ENCODE results near the gene ARIH2. TPM values are rescaled to one million over a fixed set of nuclear protein-coding genes. Genes with fewer than 3 reads are reported as not detected.

The ARIH2 gene
- total and polyA plus RNA-seq, 9 of the 15 experiments (the other 6 are each of a cell fraction or from before 2014, with no cell fraction given): 27.0 to 120 (median 108) TPM

GRCh38 chr3:49005998-49006397 lies 87.4 kb downstream of the ARIH2 start (continued):
- 0 out of 2 replicates have a peak, but pooled peaks have one; percentile 36 for TF ChIP-seq ZNF740 (CRISPR knock-in tag; IDR thresholded peaks at IDR 0.05)
- no peak for TF ChIP-seq ZNF740 (tag; IDR thresholded peaks at IDR 0.05)

- TSS peak; percentile 95 for BruUV-seq (replicated peaks)
- H2AFZ ChIP-seq (ENCODE audit: low read depth, low read length): peak overlapping the region; percentile 99
- peaks cover 8% of the 10 kb centered on the region for H4K20me1 ChIP-seq (replicated peaks; ENCODE audit: control insufficient read depth, insufficient read depth, low read length)
- no peaks in the 10 kb centered on the region for H3K27me3 ChIP-seq (ENCODE audit: control insufficient read depth in 2 of 2, insufficient read depth in 2 of 2, low read length in 2 of 2)
- H3K4me3 ChIP-seq: peak overlapping the region; percentile 80
- H3K9me3 ChIP-seq (replicated peaks; ENCODE audit: control insufficient read depth, insufficient read depth, low read depth, low read length): no peaks in the 10 kb centered on the region
- intact Hi-C loops (cut with micrococcal nuclease): loop anchor here (2.0 to 5.0 kb wide), 2 partner anchors 18 to 89 kb away; partner anchors contain the start of gene ARIH2
- CTCF ChIA-PET (ENCODE audit: low intra/inter-chr PET ratio): interaction anchor here (0.6 kb wide), 1 partner anchor 84 kb away, joined by 4 read pairs; no protein-coding TSS in a partner anchor
- POLR2A ChIA-PET: interaction anchor here (0.7 to 3.0 kb wide), 8 partner anchors 11 to 188 kb away, joined by 3 to 104 read pairs (median 6); partner anchors contain the start of genes DALRD3, IMPDH2, LAMB2 and NDUFAF3
- peak overlapping the region; percentile 97 to 99 for H3K9ac ChIP-seq (ENCODE audit: insufficient read depth in 1 of 2, low read depth in 2 of 2, low read length in 2 of 2)
- WGBS (ENCODE audit: insufficient coverage, low coverage, missing lambda C conversion rate): 3% methylated on average over 22 of the region's 32 CpGs
- in situ Hi-C loops (cut with MboI): no loop called here
- no peaks in the 10 kb centered on the region for H3K9me1 ChIP-seq (ENCODE audit: control insufficient read depth, insufficient read depth, low read length)
- DNase-seq (ENCODE audit: extremely low read depth in 1 of 4, low spot score in 3 of 4) (peak in 1 of 4 experiments; percentile 21), FAIRE-seq (peak; percentile 61), ATAC-seq (no peak; the same call in 2 of the 3 replicates)
- peaks cover 37% of the 10 kb centered on the region for H3K79me2 ChIP-seq (ENCODE audit: control insufficient read depth, insufficient read depth, low read length)
- peaks cover 9% of the 10 kb centered on the region; the same call in 2 of the 3 replicates for H3K36me3 ChIP-seq (ENCODE audit: control insufficient read depth, insufficient read depth, low read length)
- peak overlapping the region; percentile 94 for H3K4me2 ChIP-seq (ENCODE audit: insufficient read depth, low read length)
- H3K27ac ChIP-seq (ENCODE audit: extremely low read depth, low read depth, low read length): peak overlapping the region; percentile 99
- H3K4me1 ChIP-seq (replicated peaks in 1 of 2; ENCODE audit: control insufficient read depth in 2 of 2, insufficient read depth in 2 of 2, low read length in 2 of 2): peaks cover 19 to 43% of the 10 kb centered on the region in 2 experiments; a peak in 4 of 5 replicates
- peak; percentile 53; the same call in 1 of the 2 replicates for TF ChIP-seq CREM (IDR thresholded peaks at IDR 0.05; ENCODE audit: low read depth)
- no peak for TF ChIP-seq PRMT5 (CRISPR knock-in tag; IDR thresholded peaks at IDR 0.05)
- TF ChIP-seq PRPF4 (IDR thresholded peaks at IDR 0.05; ENCODE audit: insufficient read depth, low read depth, low read length, poor library complexity, severe bottlenecking): peak; percentile 7
- no peak for TF ChIP-seq MNT (conservative IDR thresholded peaks at IDR 0.05)
- TF ChIP-seq THRB (CRISPR knock-in tag; conservative IDR thresholded peaks at IDR 0.05): no peak
- no peak for TF ChIP-seq GTF3C2 (IDR thresholded peaks at IDR 0.05; ENCODE audit: borderline replicate concordance, extremely low read depth, insufficient read length)
- no peak for TF ChIP-seq TARDBP (IDR thresholded peaks at IDR 0.05)
- TF ChIP-seq ZNF449 (CRISPR knock-in tag; IDR thresholded peaks at IDR 0.05): no peak
Observed at GRCh38 chr3:49006408-49007067, 87.9 kb downstream of the ARIH2 start.
